SK-N-SH treated with all-trans-retinoic acid at 6 μM for 48 hours (cell line): ENCODE measurements around the gene OR6X1.

Source experiments
- ZFP3 ChIP-seq: fragments of 250-450 bp; sonication (Bioruptor Pico); IDR thresholded peaks from 2 replicates; pipeline ENCODE4 v1.5.0; 2020; ENCODE audit warnings: mild to moderate bottlenecking, moderate library complexity
- ZFP30 ChIP-seq: fragments of 450-650 bp; formaldehyde crosslinking; IDR thresholded peaks from 2 replicates; pipeline ENCODE4 v1.5.0; 2022; ENCODE audit warnings: mild to moderate bottlenecking, moderate library complexity
- TF ChIP-seq, protein P1 (sequence below): fragments of 250-450 bp; sonication (Bioruptor Pico); IDR thresholded peaks from 2 replicates; pipeline ENCODE4 v1.5.0; 2020; ENCODE audit warnings: mild to moderate bottlenecking, moderate library complexity
- TF ChIP-seq, protein P2 (sequence below): fragments of 250-450 bp; sonication (Bioruptor Pico); IDR thresholded peaks from 2 replicates; pipeline ENCODE4 v1.8.0; 2020; ENCODE audit warnings: mild to moderate bottlenecking, moderate library complexity, borderline replicate concordance

GRCh38 chr11:123783536-123783935, 29.2 kb upstream of the OR6X1 start:
- TF ChIP-seq ZFP3 (no peak), ZFP30 (CRISPR knock-in tag) (no peak)
- TF ChIP-seq, protein P1, sequence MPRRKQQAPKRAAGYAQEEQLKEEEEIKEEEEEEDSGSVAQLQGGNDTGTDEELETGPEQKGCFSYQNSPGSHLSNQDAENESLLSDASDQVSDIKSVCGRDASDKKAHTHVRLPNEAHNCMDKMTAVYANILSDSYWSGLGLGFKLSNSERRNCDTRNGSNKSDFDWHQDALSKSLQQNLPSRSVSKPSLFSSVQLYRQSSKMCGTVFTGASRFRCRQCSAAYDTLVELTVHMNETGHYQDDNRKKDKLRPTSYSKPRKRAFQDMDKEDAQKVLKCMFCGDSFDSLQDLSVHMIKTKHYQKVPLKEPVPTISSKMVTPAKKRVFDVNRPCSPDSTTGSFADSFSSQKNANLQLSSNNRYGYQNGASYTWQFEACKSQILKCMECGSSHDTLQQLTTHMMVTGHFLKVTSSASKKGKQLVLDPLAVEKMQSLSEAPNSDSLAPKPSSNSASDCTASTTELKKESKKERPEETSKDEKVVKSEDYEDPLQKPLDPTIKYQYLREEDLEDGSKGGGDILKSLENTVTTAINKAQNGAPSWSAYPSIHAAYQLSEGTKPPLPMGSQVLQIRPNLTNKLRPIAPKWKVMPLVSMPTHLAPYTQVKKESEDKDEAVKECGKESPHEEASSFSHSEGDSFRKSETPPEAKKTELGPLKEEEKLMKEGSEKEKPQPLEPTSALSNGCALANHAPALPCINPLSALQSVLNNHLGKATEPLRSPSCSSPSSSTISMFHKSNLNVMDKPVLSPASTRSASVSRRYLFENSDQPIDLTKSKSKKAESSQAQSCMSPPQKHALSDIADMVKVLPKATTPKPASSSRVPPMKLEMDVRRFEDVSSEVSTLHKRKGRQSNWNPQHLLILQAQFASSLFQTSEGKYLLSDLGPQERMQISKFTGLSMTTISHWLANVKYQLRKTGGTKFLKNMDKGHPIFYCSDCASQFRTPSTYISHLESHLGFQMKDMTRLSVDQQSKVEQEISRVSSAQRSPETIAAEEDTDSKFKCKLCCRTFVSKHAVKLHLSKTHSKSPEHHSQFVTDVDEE (CRISPR knock-in tag), result no peak
- TF ChIP-seq, protein P2, sequence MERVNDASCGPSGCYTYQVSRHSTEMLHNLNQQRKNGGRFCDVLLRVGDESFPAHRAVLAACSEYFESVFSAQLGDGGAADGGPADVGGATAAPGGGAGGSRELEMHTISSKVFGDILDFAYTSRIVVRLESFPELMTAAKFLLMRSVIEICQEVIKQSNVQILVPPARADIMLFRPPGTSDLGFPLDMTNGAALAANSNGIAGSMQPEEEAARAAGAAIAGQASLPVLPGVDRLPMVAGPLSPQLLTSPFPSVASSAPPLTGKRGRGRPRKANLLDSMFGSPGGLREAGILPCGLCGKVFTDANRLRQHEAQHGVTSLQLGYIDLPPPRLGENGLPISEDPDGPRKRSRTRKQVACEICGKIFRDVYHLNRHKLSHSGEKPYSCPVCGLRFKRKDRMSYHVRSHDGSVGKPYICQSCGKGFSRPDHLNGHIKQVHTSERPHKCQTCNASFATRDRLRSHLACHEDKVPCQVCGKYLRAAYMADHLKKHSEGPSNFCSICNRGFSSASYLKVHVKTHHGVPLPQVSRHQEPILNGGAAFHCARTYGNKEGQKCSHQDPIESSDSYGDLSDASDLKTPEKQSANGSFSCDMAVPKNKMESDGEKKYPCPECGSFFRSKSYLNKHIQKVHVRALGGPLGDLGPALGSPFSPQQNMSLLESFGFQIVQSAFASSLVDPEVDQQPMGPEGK (CRISPR knock-in tag), result no peak
